ENCODE results near the gene DDRGK1.

DNA sequence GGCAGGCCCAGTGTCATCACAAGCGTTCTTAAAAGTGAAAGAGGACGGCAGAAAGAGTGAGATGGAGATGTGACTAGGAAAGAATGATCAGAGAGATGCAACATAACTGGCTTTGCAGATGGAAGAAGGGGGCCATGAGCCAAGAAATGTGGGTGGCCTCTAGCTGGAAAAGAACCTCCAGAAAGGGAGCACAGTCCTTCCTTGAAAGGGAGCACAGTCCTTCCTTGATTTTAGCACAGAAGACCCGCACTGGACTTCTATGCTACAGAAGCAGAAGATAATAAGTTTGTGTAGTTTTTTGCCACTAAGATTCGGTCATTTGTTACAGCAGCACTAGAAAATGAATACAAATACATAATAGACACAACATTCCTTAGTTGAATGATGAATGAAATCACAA, 24.2 kb downstream of the DDRGK1 start:
- TF ChIP-seq CTCF (IDR thresholded peaks at IDR 0.05; ENCODE audit: low read length) (no peak), EZH2 (IDR thresholded peaks at IDR 0.05; ENCODE audit: borderline replicate concordance, low read length) (no peak)

All from OCI-LY1 (cell line).